HG03520 (cell line): ENCODE results near the gene RNF187.
A peak's percentile ranks its signal among the peaks of the same experiment; 100 is the strongest.

Source experiments
- ATAC-seq: cut with Tn5 transposase; IDR thresholded peaks from one replicate; pipeline ENCODE4 v1.9.1; 2021; ENCODE audit warnings: mild to moderate bottlenecking, moderate library complexity; ENCODE audit not compliant: unreplicated experiment

The RNF187 gene

DNA sequence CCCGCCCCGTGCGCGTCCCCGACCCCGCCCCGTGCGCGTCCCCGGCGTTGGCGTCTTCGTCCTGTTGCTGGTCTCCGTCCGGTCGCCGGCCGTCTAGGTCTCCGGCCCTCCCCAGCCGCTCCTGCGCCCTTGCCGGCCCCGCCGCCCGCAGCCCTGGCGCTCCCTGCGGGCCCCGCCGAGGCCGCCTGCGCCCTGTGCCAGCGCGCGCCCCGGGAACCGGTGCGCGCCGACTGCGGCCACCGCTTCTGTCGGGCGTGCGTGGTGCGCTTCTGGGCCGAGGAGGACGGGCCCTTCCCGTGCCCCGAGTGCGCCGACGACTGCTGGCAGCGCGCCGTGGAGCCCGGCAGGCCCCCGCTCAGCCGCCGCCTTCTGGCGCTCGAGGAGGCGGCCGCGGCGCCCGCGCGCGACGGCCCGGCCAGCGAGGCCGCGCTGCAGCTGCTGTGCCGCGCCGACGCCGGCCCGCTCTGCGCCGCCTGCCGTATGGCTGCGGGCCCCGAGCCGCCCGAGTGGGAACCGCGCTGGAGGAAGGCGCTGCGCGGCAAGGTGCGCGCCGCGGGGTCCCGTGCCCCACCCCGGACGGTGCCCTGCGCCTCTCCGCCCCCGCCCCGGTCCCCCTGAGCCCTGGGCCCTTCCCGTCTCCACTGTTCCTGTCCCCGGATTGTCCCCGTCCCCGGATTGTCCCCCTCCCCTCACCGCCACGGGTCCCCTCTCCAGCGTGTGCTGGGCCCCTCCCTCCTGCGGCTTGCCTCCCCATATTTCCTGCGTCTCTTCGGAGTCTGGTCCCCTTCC is at the start of gene RNF187:
RNF187 (plus strand) TSS at position 47 of the 789 bp plus-strand sequence.
- ATAC-seq: peak; percentile 49

DNA sequence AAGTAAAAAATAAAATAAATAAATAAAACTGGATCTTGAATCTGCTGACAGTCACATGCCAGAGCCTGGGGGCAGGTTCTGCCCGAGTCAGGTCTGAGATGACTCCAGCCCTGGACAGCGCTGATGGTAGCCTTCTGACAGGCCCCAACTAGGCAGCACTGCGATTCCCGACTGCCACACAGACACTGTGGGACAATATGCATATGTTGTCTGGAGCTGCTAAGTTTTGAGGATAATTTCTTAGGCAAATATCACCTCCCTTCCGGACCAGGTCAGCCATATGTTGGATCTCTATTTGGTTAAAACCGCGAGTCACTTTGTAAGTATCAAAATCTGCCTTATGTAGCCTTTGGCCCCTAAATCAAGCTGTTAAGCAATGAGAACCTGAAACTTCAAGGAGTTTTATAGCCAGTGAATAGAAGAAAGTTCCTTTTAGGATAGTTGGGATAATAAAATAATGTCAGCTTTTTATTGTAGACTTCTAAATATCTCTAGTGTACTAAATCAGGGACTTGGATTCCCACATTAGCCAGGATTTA is 49.7 kb upstream of the RNF187 start:
- ATAC-seq: no peak

DNA sequence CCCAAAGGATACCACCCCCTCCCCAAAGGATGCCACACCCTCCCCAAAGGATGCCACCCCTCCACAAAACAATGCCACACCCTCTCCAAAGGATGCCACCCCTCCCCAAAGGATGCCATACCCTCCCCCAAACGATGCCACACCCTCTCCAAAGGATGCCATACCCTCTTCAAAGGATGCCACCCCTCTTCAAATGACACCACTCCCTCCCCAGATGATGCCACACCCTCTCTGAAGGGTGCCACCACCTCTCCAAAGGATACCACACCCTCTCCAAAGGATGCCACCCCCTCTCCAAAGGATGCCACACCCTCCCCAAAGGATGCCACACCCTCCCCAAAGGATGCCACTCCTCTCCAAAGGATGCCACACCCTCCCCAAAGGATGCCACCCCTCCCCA is 48.9 kb upstream of the RNF187 start:
- no peak for ATAC-seq

DNA sequence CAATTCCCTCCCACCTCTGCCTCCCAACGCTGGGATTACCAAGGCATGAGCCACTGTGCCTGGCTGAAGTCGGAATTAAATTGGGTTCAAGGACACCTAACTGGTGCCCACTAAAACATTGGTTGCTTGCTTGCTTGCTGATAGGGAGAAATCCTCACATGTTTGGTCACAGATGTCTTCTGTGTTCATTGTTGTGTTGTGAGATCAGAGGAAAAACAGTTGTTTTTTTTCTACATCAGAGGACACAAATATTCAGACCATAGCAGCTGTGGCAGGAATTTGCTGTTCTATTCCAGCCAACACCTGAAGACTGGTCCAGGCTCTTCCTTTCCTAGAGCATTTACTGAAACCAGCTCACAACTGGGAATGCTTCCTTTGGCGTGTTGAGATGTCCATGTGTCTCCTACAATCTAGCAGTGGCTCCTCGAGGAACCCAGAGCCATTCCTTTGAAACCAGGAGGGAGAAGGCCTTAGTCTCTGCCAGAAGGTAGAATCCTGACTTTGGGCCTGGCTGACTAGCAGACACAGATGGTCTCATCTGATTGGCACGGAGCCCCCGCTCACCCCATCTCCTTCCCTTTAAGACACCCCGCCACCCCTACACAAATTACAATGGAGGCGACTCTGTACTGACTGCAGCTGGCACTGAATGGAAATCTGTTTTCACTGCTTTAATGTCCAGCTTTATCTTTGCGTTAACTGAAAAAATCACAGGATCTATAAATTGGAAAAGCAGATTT is 46.3 kb upstream of the RNF187 start:
- ATAC-seq: no peak

DNA sequence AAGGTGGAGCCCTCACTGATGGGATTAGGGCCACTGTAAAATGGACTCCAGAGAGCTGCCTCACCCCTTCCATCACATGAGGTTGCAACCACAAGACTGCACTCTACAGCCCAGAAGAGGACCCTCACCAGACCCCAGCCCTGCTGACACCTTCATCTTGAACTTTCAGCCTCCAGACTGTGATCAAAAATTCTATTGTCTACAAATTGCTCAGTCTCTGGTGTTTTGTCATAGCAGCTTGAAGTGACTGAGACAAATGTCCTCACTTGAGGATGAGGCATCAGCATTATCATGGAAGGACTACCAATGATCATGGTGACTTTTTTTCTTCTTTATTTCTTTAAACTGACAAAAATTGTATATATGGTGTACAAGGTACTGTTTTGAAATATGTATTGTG is 43.8 kb upstream of the RNF187 start:
- ATAC-seq: no peak

DNA sequence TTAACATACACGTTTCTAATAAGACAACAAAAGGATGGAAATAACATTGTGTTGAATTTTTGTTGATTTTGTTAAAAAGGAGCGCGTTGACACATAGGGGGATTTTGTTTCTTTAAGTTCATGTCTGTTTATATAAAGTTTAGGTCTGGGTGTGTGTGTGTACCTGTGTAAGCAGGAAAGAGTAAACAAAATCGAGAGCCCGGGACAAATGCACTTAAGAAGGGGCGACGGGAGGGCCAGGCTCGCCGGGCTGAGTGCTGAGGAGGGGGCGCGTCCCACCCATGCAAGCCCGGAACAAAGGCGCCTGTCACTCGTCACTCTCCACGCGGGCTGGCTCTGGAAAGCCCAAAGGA is 41.7 kb upstream of the RNF187 start:
- no peak for ATAC-seq

DNA sequence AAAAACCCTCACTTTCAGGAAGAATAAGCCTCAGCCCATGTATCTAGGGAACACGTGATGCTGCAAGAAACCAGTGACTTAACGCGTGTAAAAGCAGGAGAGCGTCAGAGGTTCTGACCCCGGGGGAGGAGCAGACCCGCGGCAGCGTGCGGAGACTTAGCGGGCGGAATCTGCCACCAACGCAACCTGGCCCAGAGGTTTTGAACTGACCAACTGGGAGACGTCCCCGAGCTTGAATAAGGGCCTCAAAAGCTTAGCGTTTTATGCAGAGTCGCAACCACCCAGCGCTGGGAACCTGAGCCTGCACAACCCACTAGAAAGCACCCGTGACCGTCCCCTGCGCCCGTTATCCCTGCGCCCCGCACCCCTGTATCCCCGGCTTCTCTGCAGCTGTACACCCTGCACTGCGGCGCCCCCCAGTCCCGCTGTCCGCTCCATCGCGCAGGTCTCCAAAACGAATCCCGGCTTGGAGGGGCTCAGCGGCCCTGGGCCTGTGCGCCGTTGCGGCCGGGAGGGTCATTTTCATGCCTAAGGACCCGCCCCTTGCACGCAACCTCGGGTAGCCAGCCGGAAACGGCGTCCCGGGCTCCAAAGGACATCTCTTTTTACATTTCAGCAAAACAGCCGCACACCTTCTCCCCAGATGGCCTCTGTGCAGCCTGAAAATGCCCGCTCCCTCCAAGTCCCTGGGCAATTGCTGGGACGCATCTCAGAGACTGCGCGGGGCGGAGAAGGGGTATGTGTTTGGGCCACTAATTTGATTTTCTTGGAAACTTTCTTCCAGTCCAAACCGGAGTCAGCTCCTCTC is 41.1 kb upstream of the RNF187 start:
- ATAC-seq: peak; percentile 60

DNA sequence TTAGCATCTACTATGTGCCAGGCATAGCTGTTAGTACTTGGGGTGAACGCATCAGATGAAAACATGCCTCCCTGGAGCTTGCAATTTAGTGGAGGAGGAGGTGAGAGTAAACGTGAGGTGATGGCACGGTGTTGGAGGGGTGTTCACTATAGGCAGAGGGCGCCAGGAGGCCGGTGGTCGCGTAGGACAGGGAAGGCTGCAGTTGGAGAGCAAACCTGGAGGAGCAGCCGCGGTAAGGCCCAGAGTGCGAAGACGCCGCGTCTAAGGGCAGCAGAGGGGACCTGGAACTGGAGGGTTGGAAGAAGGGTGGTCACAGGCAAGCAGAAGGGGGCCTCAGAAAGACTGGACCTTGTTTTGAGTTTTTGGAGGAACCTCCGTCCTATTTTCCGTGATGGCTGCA is 40.3 kb upstream of the RNF187 start:
- no peak for ATAC-seq

DNA sequence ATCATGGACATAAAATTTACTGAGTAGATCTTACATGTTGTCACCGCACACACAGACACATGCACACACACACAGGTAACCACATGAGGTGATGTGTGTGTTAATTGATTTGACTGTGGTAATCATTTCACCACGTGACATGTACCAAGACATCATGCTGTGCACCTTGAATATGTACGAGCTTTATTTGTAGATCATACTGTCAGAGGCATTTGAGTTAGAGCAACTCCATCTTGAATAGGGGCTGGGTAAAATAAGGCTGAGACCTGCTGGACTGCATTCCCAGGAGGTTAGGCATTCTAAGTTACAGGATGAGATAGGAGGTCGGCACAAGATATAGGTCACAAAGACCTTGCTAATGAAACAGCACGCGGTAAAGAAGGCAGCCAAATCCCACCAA is 38.8 kb upstream of the RNF187 start:
- ATAC-seq: no peak

DNA sequence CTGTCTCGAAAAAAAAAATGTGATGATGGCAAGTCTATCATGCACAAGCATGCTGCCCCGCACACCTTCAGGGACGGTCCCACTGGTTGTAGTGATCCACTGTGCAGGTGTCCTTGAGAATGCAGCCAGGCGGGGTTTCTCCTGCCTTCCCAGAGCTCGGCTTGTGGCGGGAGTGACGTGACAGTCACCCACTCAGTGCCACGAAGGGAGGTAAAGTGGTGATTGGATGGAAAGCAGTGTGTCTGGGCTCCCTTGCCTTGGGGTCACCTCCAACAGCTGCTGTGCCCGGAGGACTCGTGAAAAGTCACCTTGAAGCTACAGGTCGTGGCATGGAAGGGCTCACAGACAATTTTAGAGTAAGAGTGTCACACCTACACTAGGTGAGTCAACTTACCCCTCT is 37.0 kb upstream of the RNF187 start:
- ATAC-seq: no peak

DNA sequence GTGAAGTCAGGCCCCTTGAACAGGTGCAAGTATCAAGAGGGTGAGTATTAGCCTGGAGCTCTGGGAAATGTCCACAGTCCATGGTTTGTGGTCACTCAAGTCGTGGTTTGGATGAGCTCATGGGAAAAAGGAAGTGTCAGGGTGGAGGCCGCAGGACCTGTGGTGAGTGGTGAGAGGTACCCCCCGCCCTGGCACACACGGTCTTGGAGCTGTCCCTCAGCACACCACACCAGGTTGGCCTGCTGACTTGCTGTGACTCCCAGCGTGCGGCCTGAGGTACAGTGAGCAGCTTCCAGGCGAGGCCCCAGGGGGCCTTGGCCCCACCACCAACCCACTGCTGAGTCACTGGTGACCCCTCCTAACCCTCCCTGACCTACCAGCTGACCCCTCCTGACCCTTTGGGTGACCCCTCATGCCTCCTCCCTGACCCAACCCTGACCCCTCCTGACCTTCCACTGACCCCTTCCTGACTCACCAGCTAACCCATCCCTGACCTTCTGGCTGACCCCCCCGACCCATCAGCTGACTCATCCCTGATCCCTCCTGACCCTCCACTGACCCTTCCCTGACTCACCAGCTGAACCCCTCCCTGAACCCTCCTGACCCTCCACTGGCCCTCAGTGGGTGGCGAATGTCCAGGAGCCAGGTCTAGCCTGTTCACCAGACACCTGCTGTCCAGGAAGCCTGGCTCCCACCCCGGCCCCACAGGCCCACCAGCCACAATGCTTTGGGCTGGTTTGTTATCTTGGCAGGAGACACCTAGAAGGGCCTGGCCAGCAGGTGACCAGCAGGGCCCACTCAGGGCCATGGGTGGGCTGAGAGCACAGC is 34.8 kb upstream of the RNF187 start:
- no peak for ATAC-seq

DNA sequence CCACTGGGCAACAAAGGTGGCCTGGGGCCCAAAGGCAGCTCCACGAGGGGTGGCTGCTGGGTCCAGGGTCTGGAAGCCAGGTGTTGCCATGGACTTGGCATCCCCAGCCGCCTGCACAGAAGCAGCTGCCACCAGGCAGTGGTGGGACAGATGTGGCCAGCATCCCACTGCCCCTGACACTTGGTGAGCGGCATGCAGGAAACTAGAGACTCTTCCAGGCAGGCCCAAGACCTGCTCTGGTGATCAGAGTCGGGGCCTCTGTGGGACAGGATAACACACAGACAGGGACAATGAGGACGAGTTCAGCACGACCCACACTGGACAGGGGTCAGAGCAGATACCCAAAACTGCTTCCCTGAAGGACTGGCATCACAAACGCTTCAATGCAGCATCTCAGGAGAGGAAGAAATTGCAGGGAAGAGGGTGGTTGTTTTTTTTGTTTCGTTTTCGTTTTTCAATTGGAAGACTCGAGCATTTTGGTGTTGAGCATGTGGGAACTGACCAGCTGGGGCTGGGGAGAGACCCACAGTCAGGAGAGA is 34.1 kb upstream of the RNF187 start:
- ATAC-seq: no peak

DNA sequence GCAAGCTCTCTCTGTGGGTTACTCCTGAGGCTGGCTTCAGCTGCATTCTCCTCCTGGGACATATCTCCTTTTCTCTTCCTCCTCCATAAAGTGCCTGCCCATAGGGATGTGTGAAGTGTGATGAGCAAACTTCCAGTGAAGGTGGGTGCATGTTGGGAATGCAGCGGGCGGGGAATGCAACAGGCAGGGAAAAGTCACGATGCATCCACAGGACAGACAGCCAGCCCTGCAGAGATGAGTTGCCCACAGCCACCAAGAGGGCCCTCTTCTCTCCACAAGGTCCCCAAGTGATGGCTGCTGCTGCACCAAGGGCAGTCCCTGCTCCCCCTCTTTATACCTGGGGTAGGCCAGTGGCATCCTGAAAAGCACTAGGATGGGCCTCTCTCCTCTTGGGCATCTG is 33.6 kb upstream of the RNF187 start:
- ATAC-seq: no peak

DNA sequence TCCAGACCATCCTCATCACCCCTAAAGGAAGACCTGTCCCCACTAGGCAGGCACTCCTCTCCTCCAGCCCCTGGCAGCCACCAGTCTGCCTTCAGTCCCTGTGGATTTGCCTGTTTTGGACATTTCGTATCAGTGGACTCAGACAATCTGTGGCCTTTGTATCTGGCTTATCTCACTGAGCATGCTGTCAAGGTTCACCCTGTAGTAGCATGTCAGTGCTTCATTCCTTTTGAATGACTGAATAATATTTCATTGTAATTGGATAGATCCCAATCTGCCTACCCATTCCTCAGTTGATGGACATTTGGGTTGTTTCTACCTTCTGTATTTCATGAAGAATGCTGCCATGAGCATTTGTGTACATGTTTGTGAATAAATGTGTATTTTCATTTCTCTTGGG is 32.9 kb upstream of the RNF187 start:
- no peak for ATAC-seq

DNA sequence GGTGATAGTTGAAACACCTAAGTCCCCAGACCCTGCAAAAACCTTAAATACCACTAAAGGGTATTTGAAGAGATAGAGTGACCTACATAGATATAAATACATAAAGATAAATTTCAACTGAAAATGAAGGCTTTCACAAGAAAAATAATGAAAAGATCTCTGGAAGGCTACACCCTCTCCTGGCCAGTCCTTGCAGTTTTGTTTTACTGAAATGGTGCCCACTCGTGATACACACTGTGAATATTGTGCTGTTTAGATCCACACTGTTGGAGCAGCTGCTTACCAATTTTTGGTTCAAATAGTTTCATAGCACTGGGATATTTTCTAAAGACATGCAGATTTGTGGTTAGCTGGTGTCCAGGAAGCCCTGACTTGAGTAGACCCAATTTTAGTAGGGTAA is 31.5 kb upstream of the RNF187 start:
- ATAC-seq: no peak

DNA sequence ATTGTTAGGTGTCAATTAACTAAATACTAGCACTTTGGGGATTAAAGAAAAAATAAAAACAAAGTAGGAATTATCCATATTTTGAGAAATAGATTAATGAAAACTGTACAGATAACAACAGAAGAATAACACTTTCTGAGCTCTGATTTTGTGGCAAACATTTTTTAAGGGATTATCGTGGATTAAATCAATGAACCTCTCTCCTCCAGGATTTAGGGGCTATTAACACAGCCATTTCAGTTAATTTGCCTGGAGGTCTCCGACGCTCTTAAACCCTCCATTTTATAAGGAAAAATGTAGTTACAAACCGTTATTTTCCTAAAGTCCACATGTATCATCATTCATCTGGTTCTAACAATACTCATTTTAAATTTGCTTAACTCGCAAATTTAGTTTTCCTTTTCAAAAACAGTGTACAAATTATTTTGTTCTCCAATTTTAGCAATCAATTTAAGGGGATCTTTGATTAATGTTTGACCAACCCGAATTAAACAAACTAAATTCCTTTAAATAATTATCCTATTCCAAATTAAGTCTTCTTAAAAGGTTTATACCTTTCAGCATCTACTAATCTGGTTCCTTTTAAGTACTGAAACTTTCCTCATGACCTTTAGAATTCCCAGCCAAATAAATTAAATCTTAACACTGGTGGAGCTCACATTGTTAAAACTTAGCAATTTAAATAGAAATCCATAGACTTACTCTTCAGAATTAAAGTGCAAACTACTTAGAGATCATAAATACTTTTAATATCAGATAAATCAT is 30.7 kb upstream of the RNF187 start:
- ATAC-seq: no peak

DNA sequence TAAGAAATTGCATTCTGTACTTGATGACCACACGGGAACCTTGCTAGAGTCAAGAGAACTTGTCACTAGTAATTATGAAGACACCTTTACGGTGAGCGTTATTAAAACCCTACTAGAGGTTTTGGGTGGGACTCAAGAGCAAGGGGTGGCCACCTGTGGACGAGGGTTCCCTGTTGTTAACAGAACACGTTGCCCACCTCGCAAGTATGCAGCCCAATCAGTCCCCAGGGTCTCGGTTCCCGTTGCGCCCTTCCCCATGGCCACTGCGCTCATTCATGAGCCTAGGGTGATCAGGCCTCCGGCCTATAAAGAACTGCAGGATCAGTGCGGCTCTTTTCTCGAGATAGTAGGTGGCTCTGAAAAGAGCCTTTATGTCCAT is 30.2 kb upstream of the RNF187 start:
- ATAC-seq: peak; percentile 2

DNA sequence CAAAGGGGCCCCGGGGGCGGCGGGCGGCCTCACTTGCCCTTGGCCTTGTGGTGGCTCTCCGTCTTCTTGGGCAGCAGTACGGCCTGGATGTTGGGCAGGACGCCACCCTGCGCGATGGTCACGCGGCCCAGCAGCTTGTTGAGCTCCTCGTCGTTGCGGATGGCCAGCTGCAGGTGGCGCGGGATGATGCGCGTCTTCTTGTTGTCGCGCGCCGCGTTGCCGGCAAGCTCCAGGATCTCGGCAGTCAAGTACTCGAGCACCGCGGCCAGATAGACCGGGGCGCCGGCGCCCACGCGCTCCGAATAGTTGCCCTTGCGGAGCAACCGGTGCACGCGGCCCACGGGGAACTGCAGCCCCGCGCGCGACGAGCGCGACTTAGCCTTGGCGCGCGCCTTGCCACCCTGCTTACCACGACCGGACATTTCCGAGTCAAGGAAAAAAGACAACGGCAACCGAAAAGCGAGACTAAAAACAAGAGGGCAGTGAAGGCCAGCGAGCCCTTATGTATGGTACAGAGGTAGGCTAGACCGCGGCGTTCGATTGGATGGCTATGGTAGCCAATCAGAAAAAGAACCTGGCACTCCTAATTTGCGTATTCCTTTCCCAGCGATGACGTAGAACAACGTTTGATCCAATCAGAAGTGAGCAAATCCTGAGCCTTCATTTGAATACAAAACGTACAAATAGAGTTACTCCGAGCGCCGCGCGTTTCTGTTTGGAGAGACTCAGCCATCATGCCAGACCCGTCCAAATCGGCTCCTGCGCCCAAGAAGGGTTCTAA is 29.6 kb upstream of the RNF187 start:
- ATAC-seq: peak; percentile 83
